Ascending aorta (tissue), 2 donors: Measurements from ENCODE around the gene ABHD14A. TPM values are rescaled to one million over a fixed set of nuclear protein-coding genes. Genes with fewer than 3 reads are reported as not detected.

ENCODE experiments used
- DNase-seq, 2 donors: peaks; one replicate each; pipeline ENCODE4 v3.0.0-alpha.2; 2019; ENCODE audit warnings: low spot score in 2 of 2
- H3K27ac ChIP-seq, 2 donors: fragments of 200-600 bp; sonication (generic); one replicate each; pipeline ENCODE4 v1.5.1; 2016 to 2017; ENCODE audit warnings: mild to moderate bottlenecking in 1 of 2
- H3K27me3 ChIP-seq: fragments of 200-600 bp; sonication (generic); one replicate; pipeline ENCODE4 v1.5.1; 2017
- H3K36me3 ChIP-seq, 2 donors: fragments of 200-600 bp; sonication (generic); one replicate each; pipeline ENCODE4 v1.5.1; 2016
- H3K4me1 ChIP-seq, 2 donors: fragments of 200-600 bp; sonication (generic); one replicate each; pipeline ENCODE4 v1.5.1; 2016 to 2017; ENCODE audit warnings: mild to moderate bottlenecking in 1 of 2
- H3K4me3 ChIP-seq, 2 donors: fragments of 200-600 bp; sonication (generic); one replicate each; pipeline ENCODE4 v1.5.1; 2016 to 2017; ENCODE audit warnings: mild to moderate bottlenecking in 1 of 2
- H3K9me3 ChIP-seq, 2 donors: fragments of 200-600 bp; sonication (generic); one replicate each; pipeline ENCODE4 v1.5.1; 2016
- CTCF ChIP-seq, 3 experiments: fragments of 200-600 bp in 2 of 3; fragments of 450-650 bp in 1 of 3; sonication (generic) in 2 of 3; IDR thresholded peaks; one replicate each; pipeline ENCODE4 v1.5.1; 2016 to 2019; ENCODE audit warnings: antibody characterized with exemption in 3 of 3, mild to moderate bottlenecking in 1 of 3, moderate library complexity in 1 of 3
- intact Hi-C: fragments of 100-400 bp; cut with DNase I; formaldehyde crosslinking; loops from one replicate; pipeline ENCODE4 v1.15.1; 2023
- total RNA-seq: library from RNA; depleted of rRNA; stranded (reverse); fragments of >200 nt; gene quantifications from one replicate; pipeline ENCODE4 v1.1.0, GENCODE V29; 2016

The ABHD14A gene
- total RNA-seq, 1 donor from 2014 or later = 37.4 TPM

GRCh38 chr3:51961011-51961410, 13.9 kb upstream of the ABHD14A start:
- TF ChIP-seq CTCF (IDR thresholded peaks at IDR 0.05) = no peak
- Histone ChIP-seq H3K36me3 (peaks cover 29 to 39% of the 10 kb centered on the region in 2 donors), H3K4me1 (peaks cover 11 to 31% of the 10 kb centered on the region in 2 donors), H3K27ac (no peak overlapping the region), H3K27me3 (no peaks in the 10 kb centered on the region), H3K9me3 (no peaks in the 10 kb centered on the region), H3K4me3 (no peak overlapping the region)
- no peak for DNase-seq
- intact Hi-C loops = loop anchor here (10.0 kb wide), 1 partner anchor 1346 kb away; the partner anchor contains the start of genes CISH and MAPKAPK3

- Histone ChIP-seq H3K4me3 (no peak overlapping the region), H3K9me3 (no peaks in the 10 kb centered on the region), H3K27me3 (no peaks in the 10 kb centered on the region), H3K27ac (no peak overlapping the region), H3K4me1 (peaks cover 8 to 30% of the 10 kb centered on the region in 2 donors), H3K36me3 (peaks cover 29 to 39% of the 10 kb centered on the region in 2 donors)
- TF ChIP-seq CTCF (IDR thresholded peaks at IDR 0.05) = no peak
- intact Hi-C loops = loop anchor here (10.0 kb wide), 1 partner anchor 1347 kb away; the partner anchor contains the start of genes CISH and MAPKAPK3
- no peak for DNase-seq
These were observed 13.0 kb upstream of the ABHD14A start for GRCh38 chr3:51961602-51962569.

GRCh38 chr3:51962854-51963530, 11.9 kb upstream of the ABHD14A start:
- Histone ChIP-seq H3K4me1 (peaks cover 8 to 30% of the 10 kb centered on the region in 2 donors), H3K9me3 (no peaks in the 10 kb centered on the region), H3K4me3 (no peak overlapping the region), H3K36me3 (peaks cover 26 to 34% of the 10 kb centered on the region in 2 donors), H3K27ac (peak overlapping the region; percentile 17 to 48), H3K27me3 (no peaks in the 10 kb centered on the region)
- no peak for DNase-seq
- intact Hi-C loops = loop anchor here (10.0 kb wide), 1 partner anchor 1348 kb away; the partner anchor contains the start of genes CISH and MAPKAPK3
- TF ChIP-seq CTCF (IDR thresholded peaks at IDR 0.05) = no peak

GRCh38 chr3:51963951-51964451, 10.9 kb upstream of the ABHD14A start:
- Histone ChIP-seq H3K27ac (peak overlapping the region; percentile 34 to 48), H3K9me3 (no peaks in the 10 kb centered on the region), H3K4me1 (peaks cover 8 to 35% of the 10 kb centered on the region in 2 donors), H3K27me3 (no peaks in the 10 kb centered on the region), H3K4me3 (no peak overlapping the region), H3K36me3 (peaks cover 18 to 25% of the 10 kb centered on the region in 2 donors)
- intact Hi-C loops = loop anchor here (10.0 kb wide), 1 partner anchor 1349 kb away; the partner anchor contains the start of genes CISH and MAPKAPK3
- DNase-seq = no peak
- TF ChIP-seq CTCF (IDR thresholded peaks at IDR 0.05) = no peak

GRCh38 chr3:51964521-51964920, 10.3 kb upstream of the ABHD14A start:
- DNase-seq = no peak
- H3K4me1 ChIP-seq = peaks cover 8 to 35% of the 10 kb centered on the region in 2 donors
- TF ChIP-seq CTCF (IDR thresholded peaks at IDR 0.05) = no peak
- intact Hi-C loops = loop anchor here (10.0 kb wide), 1 partner anchor 1350 kb away; the partner anchor contains the start of genes CISH and MAPKAPK3
- H3K4me3 ChIP-seq = no peak overlapping the region
- peak overlapping the region; percentile 48 to 92 for H3K27ac ChIP-seq
- H3K36me3 ChIP-seq = peaks cover 13 to 20% of the 10 kb centered on the region in 2 donors
- no peaks in the 10 kb centered on the region for H3K27me3 ChIP-seq
- no peaks in the 10 kb centered on the region for H3K9me3 ChIP-seq
